Activated CD4-positive, alpha-beta T cell treated with anti-CD3 and anti-CD28 coated beads for 24 hours (primary cell): ENCODE data around the gene MBD4.

ENCODE experiments used
- DNase-seq, 2 donors: peaks; one replicate each; pipeline ENCODE4 v3.0.0-alpha.2; 2020; ENCODE audit warnings: low read depth in 2 of 2

The MBD4 gene

DNA sequence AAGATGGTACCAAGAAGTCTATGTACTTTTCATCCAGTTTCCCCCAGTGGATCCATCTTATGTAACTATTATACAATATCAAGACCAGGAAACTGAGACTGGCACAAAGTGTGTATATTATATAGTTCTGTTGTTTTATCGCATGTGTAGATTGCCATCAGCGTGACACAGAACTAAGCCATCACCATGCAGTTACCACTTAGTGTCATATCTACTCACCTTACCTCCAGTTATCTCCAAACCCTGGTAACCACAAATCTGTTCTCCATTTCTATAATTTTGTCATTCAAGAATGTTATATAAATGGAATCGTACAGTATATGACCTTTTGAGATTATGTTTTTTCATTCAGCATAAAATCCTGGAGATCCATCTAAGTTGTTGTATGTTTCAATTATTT is 23.3 kb upstream of the MBD4 start:
- no peak for DNase-seq

DNA sequence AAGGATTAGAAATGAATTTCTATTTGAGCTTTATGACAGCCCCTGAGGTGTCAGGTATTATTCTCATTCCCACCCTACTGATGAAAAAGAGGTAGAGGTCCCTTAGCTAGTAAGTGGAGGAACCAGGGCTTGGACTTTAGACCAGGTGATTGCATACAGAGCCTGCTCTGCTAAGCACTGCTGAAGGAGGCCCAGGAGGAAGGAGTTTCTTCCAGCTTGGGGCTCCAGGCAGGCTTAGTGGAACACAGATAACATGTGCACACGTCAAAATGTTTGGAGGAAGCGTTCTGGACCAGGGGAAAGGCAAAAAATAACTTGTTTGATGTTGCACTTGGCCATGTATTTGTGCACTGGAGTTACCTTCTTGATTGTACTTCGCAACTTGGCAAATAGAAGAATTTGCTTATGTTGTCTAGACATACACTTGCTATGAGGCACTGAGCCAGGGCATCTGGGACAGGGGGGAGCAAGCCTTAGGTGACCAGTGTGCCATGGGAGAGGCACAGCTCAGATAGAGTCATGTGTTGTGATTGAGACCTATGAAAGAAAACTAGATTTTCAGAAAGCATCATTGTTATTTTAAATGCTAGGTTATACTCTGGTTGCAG is 22.7 kb upstream of the MBD4 start:
- no peak for DNase-seq

DNA sequence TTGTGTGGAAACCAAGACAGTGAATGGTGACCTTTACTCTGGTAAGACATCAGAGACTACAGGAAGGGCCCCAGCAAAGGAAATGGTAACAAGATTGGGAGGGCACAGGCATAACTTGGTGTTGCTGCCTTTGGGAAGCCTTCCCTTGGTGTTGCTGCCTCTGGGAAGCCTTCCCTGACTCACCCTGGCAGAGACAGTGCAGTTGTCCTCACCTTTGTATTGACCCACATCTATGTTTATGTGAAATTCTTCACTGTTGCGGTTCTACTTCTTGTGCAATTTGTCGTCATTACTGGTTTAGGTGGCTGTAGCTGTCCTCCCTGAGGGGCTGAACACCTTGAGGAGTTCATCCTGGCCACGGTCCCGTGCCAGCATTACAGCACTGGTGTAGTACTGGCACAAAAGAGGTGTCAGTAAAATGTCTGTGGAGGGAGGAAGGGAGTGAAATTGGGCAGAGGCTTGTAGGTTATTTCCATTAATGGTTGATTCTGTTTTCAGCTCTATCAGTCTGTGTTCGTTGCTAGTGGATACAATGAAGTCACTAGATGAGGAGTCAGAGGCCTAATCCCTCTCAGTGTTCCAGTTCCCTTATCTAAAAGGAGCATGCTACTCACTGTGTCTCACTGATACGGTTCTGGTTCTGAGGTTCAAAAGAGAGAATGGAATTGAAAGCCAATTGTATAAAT is 21.9 kb upstream of the MBD4 start:
- DNase-seq: no peak

DNA sequence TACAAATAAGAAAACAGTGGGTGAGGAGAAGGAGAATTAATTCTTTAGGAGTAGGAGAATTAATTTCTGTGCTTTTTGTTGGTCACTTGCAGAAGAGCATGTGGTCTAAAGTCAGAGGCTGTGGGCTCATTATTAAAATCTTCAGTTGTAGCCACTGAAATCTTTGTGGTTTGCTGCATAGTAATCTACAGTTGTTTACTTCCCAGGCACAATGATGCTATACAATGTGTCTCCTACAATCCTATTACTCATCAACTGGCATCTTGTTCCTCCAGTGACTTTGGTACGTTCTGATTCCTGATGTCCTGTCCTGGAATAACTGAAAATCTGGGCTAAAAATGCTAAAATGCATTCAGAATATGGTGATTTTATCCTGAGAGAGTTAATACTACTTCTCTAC is 21.3 kb upstream of the MBD4 start:
- DNase-seq: no peak

DNA sequence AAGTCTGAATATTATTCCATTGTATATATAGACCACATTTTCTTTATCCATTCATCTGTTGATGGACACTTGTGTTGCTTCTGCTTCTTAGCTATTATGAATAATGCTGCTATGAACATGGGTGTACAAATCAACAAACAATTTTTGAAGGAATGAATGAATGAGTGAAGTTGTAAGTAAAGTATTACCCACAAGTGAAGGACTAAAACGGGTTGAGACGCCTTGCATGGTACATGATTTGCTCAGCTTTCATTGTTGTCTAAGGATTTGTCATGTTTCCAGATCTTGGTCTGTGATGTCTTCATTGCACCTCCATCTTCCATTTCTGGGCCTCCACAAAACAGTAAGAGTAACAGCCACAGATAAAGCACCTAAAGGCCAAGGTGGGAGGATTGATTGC is 20.8 kb upstream of the MBD4 start:
- DNase-seq: no peak

DNA sequence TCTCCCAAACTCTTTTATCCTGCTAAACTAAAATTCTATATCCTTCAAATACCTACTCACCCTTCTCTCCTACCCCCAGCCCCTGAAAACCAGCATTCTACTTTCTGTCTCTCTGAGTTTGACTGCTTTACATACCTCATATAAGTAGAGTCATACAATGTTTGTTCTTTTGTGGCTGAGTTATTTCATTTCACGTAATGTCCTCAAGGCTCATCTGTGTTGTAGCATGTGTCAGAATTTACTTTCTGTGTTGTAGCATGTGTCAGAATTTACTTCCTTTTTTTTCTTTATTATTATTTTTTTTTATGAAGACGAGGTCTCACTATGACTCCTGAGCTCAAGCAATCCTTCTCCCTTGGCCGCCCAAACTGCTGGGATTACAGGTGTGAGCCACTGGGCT is 20.4 kb upstream of the MBD4 start:
- no peak for DNase-seq

DNA sequence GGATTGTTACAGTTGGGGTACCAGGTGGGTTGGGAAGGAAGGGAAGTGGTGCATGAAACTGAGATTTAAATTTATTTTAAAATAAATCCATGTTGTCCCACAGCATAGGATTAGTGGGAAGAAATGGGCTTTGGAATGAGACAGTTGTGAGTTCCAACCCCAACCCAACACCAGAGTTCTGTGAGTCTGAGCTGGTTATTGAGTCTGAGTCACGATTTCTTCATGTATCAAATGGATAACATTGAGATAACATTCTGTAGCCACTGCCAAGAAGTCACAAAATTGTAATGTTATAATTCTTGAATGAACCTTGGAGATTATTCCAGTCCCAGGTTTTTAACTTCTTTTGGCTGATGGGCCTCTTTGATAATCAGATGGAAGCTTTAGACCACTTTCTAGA is 14.0 kb upstream of the MBD4 start:
- DNase-seq: no peak

DNA sequence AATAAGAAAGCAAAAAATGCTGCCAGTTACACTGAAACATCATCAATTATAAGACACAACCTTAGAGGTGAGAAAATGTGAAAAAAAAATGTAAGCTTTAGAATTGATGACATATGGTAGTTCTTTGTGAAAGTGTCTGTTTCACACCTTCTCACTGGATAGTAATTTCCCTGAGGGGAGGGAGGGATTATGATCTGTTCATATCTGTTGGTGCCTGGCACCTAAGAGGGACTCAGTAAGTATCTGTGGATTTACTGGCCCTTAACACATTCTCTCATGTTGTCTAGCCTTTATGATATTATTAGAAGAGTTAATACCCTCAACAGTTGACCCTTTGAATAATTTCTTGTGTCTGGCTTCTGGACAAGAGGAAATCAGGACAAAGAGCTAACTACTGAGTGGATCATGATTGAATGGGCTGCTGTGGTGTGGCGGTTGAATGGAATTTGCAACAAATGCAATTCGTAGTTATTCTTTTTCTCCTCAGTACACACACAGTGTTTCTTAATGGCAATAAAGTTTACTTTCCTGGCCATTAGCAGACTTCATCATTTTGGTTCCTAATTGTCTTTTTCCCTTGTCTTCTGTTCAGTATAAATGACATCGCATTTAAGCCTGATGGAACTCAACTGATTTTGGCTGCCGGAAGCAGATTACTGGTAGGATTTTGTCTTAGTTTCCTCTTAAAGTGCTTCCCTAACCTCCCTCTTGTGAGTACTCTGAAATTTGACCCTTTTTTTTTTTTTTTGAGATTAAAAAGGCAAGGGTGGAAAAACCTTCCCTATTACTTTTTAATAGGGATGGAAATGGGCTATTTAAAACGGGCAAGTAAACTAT is 9.7 kb upstream of the MBD4 start:
- no peak for DNase-seq

DNA sequence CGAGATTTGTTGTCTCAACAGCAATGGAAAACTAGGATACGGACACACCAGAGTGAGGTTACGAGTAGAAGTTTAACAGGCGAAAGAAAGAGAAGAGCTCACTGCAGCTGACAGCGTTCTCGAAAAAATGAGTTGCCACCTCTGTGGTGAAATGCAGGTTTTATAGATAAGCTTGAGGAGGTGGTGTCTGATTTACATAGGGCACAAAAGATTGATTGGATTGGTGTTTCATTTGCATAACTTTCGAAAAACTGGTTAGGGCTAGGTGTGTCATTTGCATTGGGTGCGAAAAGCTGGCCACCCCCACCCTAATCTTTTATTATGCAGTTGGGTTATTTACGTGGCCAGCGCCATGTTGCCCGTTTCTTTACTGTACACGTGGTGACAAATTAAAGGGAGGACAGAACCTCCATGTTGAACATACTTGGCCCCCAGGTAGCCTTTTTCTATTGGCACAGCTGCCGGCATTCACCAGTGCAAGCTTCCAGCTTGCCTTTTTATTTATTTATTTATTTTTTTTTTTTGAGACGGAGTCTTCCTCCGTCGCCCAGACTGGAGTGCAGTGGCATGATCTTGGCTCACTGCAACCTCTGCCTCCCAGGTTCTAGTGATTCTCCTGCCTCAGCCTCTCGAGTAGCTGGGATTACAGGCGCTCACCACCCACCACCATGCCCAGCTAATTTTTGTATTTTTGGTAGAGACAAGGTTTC is 8.6 kb upstream of the MBD4 start:
- no peak for DNase-seq

DNA sequence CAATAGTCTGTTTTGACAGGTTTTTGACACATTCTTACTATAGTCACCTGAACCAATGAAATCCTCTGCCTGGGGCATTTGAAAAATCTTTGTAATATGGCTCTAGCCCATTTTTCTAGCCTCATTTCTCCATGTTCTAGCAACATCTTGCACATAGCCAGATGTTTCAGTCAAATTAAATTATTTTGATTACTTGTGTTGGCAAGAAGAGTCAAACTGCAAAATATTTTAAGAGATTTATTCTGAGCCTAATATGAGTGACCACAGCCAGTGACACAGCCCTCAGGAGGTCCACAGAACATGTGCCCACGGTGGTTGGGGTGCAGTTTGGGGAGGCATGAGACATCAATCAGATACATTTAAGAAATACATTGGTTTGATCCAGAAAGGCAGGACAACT is 7.2 kb upstream of the MBD4 start:
- no peak for DNase-seq

DNA sequence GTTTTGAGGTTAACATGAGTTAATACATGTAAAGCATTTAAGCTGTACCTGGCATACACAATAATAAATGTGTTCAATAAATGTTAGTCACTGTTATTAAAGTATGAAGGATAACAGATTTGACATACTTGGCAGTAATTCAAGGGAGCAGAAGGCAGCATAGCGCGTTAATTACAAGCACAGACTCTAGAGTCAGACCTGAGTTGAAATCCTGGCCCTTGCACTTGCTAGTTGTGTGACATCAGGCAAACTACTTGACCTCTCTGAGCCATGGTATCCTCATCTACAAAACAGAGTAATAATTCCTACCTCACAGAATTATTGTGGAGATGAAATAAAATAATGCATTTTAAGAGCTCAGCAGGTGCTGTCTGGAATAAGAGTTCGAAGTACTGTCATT is 5.7 kb upstream of the MBD4 start:
- DNase-seq: no peak

DNA sequence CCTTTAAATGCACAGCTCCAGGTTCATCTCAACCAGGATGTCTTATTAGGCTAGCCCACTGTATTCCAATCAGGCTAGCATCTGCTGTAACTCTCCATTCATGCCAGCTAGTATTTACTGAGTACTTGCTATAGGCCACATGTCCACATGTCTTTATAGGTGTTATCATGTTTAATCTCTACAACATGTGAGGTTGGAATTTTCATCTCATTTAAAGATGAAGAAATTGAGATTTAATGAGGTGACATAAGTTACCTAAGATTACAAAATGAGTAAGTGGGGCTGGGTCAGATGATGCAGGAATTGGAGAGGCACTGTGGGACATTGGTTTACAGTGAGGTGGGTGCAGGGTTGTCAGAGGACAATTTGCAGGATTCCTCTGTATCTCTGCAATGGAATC is 3.2 kb upstream of the MBD4 start:
- no peak for DNase-seq

DNA sequence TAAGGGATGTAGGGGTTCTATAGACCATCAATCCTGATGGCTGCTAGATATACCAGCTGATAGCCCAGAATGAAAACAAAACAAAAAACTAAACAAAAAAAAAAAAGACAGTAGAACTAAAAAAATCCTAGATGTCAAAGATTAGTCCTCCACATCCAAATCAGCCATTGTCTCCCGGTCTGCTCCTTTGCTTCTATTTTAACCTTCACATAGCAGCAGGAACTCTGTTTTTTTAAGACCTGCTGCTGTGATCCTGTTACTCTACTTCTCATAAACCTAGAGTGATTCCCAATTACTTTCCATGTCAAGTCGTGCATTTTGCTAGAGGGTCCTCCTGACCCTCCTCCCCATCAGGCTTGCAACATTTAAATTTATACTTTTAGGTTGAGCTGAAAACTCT is 2.7 kb upstream of the MBD4 start:
- DNase-seq: no peak

DNA sequence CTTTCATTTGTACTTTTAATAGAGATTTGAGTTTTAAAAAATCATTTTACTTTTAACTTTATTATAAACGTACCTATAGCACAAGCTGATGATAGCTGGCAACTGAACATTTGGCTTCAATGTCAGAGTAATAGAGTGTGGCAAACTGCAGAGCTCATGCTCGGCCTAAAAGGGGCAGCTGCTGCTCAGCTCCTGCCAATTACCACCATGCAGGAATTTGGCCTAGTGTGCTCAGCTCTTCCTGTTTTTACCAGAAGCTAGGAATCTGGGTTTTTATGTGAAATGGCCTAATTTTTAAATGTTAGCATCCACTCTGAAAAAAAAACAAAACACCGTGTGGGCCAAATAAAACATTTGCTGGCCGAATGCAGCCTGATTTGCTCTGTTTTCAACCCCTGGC is 2.0 kb upstream of the MBD4 start:
- no peak for DNase-seq

DNA sequence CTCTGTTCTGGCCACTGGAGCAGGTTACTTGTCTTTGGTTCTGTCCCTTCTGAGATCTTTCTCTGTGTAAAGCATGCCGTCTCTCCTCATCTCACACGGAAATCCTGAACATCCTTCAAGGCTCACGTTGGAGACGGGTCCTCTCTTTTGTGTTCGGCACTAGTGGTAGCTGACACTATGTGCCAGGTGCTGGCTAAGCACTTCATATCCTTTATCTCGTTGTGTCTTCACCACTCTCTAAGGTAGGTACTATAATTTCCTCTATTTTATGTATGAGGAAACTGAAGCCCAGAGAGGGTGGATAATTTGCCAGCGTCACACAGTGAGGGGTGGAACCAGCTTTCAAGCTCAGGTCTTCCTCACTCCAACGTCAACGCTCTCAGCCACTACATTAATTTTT is 1.5 kb upstream of the MBD4 start:
- no peak for DNase-seq

DNA sequence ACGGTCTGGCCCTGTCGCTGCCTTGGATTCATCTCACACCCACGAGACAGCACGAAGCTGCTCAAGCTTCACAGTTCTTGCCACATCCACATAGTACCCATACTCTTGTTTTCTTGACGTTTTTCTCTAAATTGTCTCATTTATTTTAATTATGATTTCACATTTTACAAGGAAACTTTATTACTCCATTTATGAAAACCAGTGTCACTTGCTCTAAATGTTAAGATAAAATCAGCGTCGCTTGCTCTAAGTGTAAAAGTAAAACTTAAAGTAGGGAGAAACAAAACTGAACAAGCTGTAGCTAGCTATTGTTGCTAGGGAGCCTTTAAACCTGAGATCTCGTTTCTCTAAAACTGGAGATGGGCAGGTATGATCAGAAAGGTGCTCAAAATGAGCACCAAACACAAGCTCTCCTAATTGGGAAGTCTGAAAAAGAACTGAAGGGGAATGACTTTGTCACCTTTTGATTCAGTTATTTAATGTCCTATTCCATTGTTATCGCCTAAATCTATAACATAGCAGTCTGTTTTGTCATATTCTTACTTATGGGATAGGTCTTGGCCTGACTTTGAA is 956 bp upstream of the MBD4 start:
- no peak for DNase-seq

DNA sequence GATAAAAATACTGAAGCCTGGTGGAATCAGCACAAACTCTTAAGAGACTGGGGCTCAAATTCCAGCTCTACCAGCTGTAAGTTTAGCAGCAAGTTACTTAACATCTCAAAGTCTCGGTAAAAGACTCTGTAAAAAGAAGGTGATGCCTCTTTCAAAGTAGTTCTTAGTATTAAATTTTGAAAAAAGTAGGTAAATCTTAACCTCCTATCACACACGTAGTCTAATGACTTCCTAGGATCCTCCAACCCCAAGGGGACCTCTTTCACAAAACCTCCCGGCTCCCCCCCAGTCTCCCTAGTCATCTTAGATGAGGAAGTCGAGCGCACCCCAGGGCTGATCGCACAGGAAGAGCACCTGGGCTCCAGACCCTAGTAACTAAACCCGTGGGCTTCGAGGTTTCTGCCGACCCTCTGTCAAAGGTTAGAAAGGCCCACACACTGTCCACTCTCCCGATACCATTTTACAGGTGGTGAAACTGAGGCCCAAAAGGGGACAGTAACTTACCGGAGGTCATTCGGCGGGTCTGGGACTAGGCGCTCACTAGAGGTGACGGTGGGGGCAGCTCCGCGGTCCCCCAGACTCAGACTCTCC is 427 bp downstream of the MBD4 start:
- peak; percentile 16 to 21 for DNase-seq

DNA sequence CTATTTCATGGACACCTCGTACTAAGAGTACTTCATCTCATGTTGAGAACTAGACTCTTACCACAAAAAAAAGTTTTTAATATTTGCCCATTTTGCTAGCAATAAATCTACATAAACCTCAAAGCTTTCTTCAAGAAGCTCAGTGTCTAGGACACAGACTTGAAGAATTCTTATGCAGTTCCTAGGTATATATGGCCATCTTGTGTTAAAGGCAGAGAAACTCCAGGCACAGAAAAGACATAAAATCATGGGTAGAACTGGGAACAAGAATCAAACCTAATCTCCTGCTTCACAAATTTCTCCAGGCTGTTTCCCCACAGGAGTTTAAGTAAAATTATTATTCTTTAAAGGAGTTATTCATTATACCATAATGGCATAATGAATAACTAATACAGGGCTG is 4.4 kb downstream of the MBD4 start:
- DNase-seq: no peak

DNA sequence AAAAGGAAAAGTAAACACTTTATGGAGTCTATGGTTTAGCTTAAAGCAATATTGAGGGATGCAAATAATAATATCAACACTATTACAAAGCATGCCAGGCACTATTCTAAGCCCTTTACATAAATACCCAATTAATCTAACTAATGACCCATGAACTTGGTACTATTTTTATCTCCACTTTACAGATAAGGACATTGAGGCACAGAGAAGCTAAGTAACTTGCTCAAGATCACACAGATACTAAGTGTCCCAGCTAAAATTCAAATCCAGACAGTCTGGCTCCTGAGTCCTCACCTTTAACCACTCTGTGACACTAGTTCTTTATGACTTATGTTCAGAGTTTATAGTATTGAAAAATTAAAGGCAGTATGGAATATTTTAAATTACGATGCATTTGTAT is 5.6 kb downstream of the MBD4 start:
- no peak for DNase-seq

DNA sequence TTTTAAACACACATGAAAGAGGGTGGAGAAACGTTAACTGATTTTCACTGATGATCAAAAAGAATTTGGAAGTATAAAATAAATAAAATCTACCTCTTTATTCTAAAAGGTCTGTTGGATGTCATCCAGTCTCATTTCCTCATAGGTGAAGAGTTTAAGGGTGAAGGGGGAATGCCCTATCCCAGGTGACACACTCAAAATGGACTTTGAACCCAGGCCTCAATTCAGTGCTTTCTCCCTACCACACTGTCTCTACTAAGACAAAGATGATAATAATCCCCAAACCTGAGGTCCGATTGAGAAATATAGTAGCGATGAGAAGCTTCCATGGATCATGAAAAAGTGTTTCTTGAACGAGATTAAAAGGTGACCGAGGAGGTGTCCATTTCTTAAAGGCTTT is 6.2 kb downstream of the MBD4 start:
- DNase-seq: no peak

DNA sequence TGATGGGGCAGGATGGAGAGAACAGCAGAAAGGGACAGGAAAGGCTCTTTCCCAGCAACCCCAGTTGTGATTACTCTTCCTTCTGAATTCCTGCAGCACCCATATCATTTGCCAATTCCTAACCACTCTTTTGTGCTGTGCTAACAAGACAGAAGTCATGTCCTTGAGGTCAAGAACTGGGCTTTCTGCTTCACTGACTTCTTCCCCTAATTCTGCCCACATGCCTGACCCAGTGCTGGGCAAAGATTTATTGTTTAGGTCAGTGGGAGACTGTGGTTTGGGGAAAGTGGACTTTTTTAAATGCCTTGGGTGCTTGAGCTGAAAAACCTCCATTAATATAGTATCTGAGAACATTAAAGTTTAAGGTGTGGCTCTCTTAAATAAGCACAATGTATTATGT is 7.1 kb downstream of the MBD4 start:
- no peak for DNase-seq

DNA sequence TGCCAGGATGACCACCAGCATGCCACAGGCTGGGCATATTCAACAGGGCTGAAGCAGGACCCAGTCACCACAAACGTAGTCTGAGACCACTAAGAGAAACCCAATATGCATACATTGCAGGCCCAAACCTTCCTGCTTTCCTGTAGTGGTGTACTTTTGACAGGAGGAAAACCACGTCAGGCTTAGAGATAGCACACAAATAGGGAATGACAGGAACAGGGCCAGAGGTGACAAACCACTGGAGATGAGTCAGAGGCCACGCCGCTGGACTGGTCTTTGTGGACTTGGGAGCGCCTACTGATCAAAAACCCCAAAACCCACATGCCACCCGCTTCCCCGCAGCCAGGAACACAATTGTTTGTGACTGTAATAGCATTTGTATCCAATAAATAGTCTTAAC is 7.7 kb downstream of the MBD4 start:
- DNase-seq: no peak
